PFSK-1 (cell line): ENCODE results near the gene ATP11A.

Experiments
- FOXP2 ChIP-seq: optimal IDR thresholded peaks from 2 replicates; pipeline ENCODE3; 2011; ENCODE audit warnings: borderline replicate concordance, control low read depth, inconsistent platforms; ENCODE audit not compliant: insufficient read depth; ENCODE audit errors: extremely low read length, extremely low read depth
- POLR2AphosphoS5 ChIP-seq: IDR thresholded peaks from 2 replicates; pipeline ENCODE4 v1.6.1; 2012; ENCODE audit warnings: low read depth, mild to moderate bottlenecking, control low read depth, low read length, moderate library complexity
- TAF1 ChIP-seq: IDR thresholded peaks from 2 replicates; pipeline ENCODE4 v1.6.1; 2012; ENCODE audit warnings: low read length, control low read depth, borderline replicate concordance; ENCODE audit not compliant: insufficient read depth
- TF ChIP-seq, protein P1 (sequence below), 2 experiments: IDR thresholded peaks; 2 replicates each; pipeline versions ENCODE4 v1.6.1 to v1.8.0; 2011 to 2012; ENCODE audit warnings: low read depth in 2 of 2, low read length in 2 of 2, control low read depth in 1 of 2, inconsistent platforms in 1 of 2, mild to moderate bottlenecking in 1 of 2, moderate library complexity in 1 of 2; ENCODE audit not compliant: insufficient read depth in 1 of 2

DNA sequence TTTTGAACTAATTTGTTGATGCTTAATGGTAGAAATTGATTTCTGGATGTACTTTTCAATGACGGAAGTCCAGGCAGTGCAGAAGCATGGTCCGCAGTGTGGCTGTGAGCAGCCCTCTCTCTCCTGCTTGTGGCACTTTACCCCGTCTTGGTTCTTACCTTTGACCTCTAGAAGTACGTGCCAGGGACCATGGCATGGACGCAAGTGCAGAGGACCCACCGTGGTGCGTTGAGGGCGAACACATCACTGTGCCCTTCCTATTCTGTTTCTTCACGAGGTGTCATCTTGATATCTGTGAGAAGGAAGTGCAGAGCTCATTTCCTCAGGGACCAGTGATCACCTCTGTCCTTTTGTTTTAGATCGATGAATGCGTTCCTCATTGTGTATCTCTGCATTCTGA, 135.2 kb downstream of the ATP11A start:
- TF ChIP-seq, protein P1, sequence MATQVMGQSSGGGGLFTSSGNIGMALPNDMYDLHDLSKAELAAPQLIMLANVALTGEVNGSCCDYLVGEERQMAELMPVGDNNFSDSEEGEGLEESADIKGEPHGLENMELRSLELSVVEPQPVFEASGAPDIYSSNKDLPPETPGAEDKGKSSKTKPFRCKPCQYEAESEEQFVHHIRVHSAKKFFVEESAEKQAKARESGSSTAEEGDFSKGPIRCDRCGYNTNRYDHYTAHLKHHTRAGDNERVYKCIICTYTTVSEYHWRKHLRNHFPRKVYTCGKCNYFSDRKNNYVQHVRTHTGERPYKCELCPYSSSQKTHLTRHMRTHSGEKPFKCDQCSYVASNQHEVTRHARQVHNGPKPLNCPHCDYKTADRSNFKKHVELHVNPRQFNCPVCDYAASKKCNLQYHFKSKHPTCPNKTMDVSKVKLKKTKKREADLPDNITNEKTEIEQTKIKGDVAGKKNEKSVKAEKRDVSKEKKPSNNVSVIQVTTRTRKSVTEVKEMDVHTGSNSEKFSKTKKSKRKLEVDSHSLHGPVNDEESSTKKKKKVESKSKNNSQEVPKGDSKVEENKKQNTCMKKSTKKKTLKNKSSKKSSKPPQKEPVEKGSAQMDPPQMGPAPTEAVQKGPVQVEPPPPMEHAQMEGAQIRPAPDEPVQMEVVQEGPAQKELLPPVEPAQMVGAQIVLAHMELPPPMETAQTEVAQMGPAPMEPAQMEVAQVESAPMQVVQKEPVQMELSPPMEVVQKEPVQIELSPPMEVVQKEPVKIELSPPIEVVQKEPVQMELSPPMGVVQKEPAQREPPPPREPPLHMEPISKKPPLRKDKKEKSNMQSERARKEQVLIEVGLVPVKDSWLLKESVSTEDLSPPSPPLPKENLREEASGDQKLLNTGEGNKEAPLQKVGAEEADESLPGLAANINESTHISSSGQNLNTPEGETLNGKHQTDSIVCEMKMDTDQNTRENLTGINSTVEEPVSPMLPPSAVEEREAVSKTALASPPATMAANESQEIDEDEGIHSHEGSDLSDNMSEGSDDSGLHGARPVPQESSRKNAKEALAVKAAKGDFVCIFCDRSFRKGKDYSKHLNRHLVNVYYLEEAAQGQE (IDR thresholded peaks at IDR 0.05; ENCODE audit: insufficient read depth in 1 of 2, low read depth in 2 of 2, low read length in 2 of 2), result no peak
- no peak for TF ChIP-seq POLR2AphosphoS5
- TF ChIP-seq TAF1, result no peak
- no peak for TF ChIP-seq FOXP2
